K562 (cell line): ENCODE data around the gene EPC2. TPM values are rescaled to one million over a fixed set of nuclear protein-coding genes. Genes with fewer than 3 reads are reported as not detected.

Source experiments
- ATAC-seq: fragments of 200-7000 bp; cut with Tn5 transposase; 3 replicates; pipeline ENCODE4 v1.9.1; 2020; ENCODE audit warnings: moderate library complexity
- BruUV-seq: library from RNA; stranded (reverse); fragments of 400-500 nt; replicated peaks from 2 replicates; lab custom pipeline; 2021; lab: Mats Ljungman, UMichigan
- CTCF ChIA-PET: fragments of 300-600 bp; formaldehyde crosslinking; extraction: SDS; loops from one replicate; lab custom pipeline; 2021; ENCODE audit warnings: low intra/inter-chr PET ratio; lab: Yijun Ruan, JAX
- POLR2A ChIA-PET: fragments of 300-600, 350-650 bp; sonication (Branson Sonifier 250); formaldehyde crosslinking; extraction: SDS; loops from one replicate; lab custom pipeline; 2021; ENCODE audit warnings: antibody characterized with exemption, inconsistent platforms; lab: Yijun Ruan, JAX
- DNase-seq, 4 experiments: peaks; one replicate each; pipeline versions ENCODE4 v3.0.0 to v3.0.0-alpha.2; 2011 to 2018; ENCODE audit warnings: low spot score in 3 of 4, mixed read lengths in 3 of 4; ENCODE audit errors: extremely low read depth in 1 of 4
- FAIRE-seq: peaks from 2 replicates; lab custom pipeline; 2011; peaks lifted over from hg19 to GRCh38; lab: Jason Lieb, UNC
- H2AFZ ChIP-seq: 2 replicates; pipeline ENCODE4 v1.6.0; 2011; ENCODE audit warnings: low read depth, low read length, control low read depth, inconsistent platforms
- H3K27ac ChIP-seq: fragments of 200-600 bp; 3 replicates; pipeline ENCODE4 v1.8.0; 2011; ENCODE audit warnings: low read depth, mild to moderate bottlenecking, control low read depth, inconsistent platforms, low read length, moderate library complexity, mixed read lengths; ENCODE audit errors: extremely low read depth
- H3K27me3 ChIP-seq, 2 experiments: fragments of 300-600 bp in 1 of 2; 2 replicates in 1 of 2; 3 replicates in 1 of 2; pipeline versions ENCODE4 v1.6.0 to v1.8.0; 2011; ENCODE audit warnings: inconsistent platforms in 2 of 2, low read length in 2 of 2, mild to moderate bottlenecking in 1 of 2, mixed read lengths in 1 of 2, moderate library complexity in 1 of 2; ENCODE audit not compliant: control insufficient read depth in 2 of 2, insufficient read depth in 2 of 2
- H3K36me3 ChIP-seq: fragments of 300-600 bp; 3 replicates; pipeline ENCODE4 v1.8.0; 2011; ENCODE audit warnings: mild to moderate bottlenecking, low read length, inconsistent platforms; ENCODE audit not compliant: control insufficient read depth, insufficient read depth
- H3K4me1 ChIP-seq, 2 experiments: fragments of 200-600 bp in 1 of 2; replicated peaks in 1 of 2; 2 replicates in 1 of 2; 3 replicates in 1 of 2; pipeline versions ENCODE4 v1.5.1 to v1.8.0; 2011; ENCODE audit warnings: inconsistent platforms in 2 of 2, low read length in 2 of 2, mild to moderate bottlenecking in 1 of 2, mixed read lengths in 1 of 2, moderate library complexity in 1 of 2; ENCODE audit not compliant: control insufficient read depth in 2 of 2, insufficient read depth in 2 of 2
- H3K4me2 ChIP-seq: 2 replicates; pipeline ENCODE4 v1.6.1; 2011; ENCODE audit warnings: low read length, control low read depth, inconsistent platforms, mixed read lengths; ENCODE audit not compliant: insufficient read depth
- H3K4me3 ChIP-seq: fragments of 200-600 bp; sonication (generic), shearing (Covaris generic); 2 replicates; pipeline ENCODE4 v1.5.1; 2016; ENCODE audit warnings: control low read depth, inconsistent platforms
- H3K79me2 ChIP-seq: fragments of 200-600 bp; 3 replicates; pipeline ENCODE4 v1.8.0; 2011; ENCODE audit warnings: low read length, inconsistent platforms; ENCODE audit not compliant: control insufficient read depth, insufficient read depth
- H3K9ac ChIP-seq, 2 experiments: 2 replicates each; pipeline versions ENCODE4 v1.6.0 to v1.6.1; 2011; ENCODE audit warnings: low read depth in 2 of 2, low read length in 2 of 2, control low read depth in 1 of 2, inconsistent platforms in 1 of 2, mild to moderate bottlenecking in 1 of 2, mixed read lengths in 1 of 2; ENCODE audit not compliant: insufficient read depth in 1 of 2
- H3K9me1 ChIP-seq: one replicate; pipeline ENCODE4 v1.6.0; 2011; ENCODE audit warnings: inconsistent platforms, mild to moderate bottlenecking, low read length, moderate library complexity; ENCODE audit not compliant: control insufficient read depth, insufficient read depth
- H3K9me3 ChIP-seq: replicated peaks from 2 replicates; pipeline ENCODE4 v1.5.1; 2011; ENCODE audit warnings: low read depth, low read length, inconsistent platforms; ENCODE audit not compliant: control insufficient read depth, insufficient read depth
- H4K20me1 ChIP-seq: replicated peaks from 2 replicates; pipeline ENCODE4 v1.6.1; 2011; ENCODE audit warnings: low read length, inconsistent platforms, mixed read lengths; ENCODE audit not compliant: control insufficient read depth, insufficient read depth
- ASH1L ChIP-seq: fragments of 450-650 bp; IDR thresholded peaks from 2 replicates; pipeline ENCODE4 v1.6.1; 2018; ENCODE audit warnings: borderline replicate concordance, mild to moderate bottlenecking, low read depth; ENCODE audit not compliant: partially characterized antibody
- C11orf30 ChIP-seq: fragments of 450-650 bp; IDR thresholded peaks from 2 replicates; pipeline ENCODE4 v1.6.1; 2016; ENCODE audit warnings: low read depth, mild to moderate bottlenecking
- SRSF1 ChIP-seq: fragments of 200-400 bp; formaldehyde crosslinking; IDR thresholded peaks from 2 replicates; pipeline ENCODE4 v1.6.1; 2017; ENCODE audit warnings: mild to moderate bottlenecking, low read depth, low read length, moderate library complexity
- ZNF174 ChIP-seq: fragments of 250-450 bp; sonication (Bioruptor Pico); IDR thresholded peaks from 2 replicates; pipeline ENCODE4 v1.4.0; 2020; ENCODE audit warnings: mild to moderate bottlenecking
- ZNF316 ChIP-seq: fragments of 450-650 bp; IDR thresholded peaks from 2 replicates; pipeline ENCODE4 v1.6.1; 2016
- ZNF384 ChIP-seq: IDR thresholded peaks from 2 replicates; pipeline ENCODE4 v1.6.1; 2012; ENCODE audit warnings: low read depth, low read length, improper control_type of control experiment
- ZNF512 ChIP-seq: IDR thresholded peaks from 2 replicates; pipeline ENCODE4 v1.6.1; 2016; ENCODE audit warnings: missing genetic modification characterization, missing compliant biosample characterization
- WGBS: fragments of 100-300 bp; shearing (Covaris generic); methylation state at CpG from one replicate; pipeline ENCODE4 v1.1.6; 2016; ENCODE audit warnings: low coverage, mixed read lengths; ENCODE audit not compliant: insufficient coverage; ENCODE audit errors: missing lambda C conversion rate; 5-methylcytosine and 5-hydroxymethylcytosine counted together
- in situ Hi-C: fragments of 300-500 bp; cut with MboI; formaldehyde crosslinking; loops from 4 replicates; pipeline ENCODE4 v1.15.0; 2018; ENCODE audit warnings: inconsistent platforms, mixed read lengths
- intact Hi-C: fragments of 100-400 bp; cut with micrococcal nuclease; formaldehyde crosslinking; loops from 2 replicates; pipeline ENCODE4 v1.14.2; 2022
- polyA plus RNA-seq, 8 experiments: library from polyadenylated mRNA; depleted of rRNA in 4 of 8; stranded (reverse) in 5 of 8; unstranded in 3 of 8; fragments of >200 nt; fragmentation: Nextera tagmentation in 2 of 8; fragmentation: Illumina TruSeq in 1 of 8; extraction: Ambion mirVana in 2 of 8; extraction: Trizol in 1 of 8; gene quantifications; 2 replicates each; pipeline versions ENCODE4 v1.2.1 to v1.2.3, GENCODE V29; 2011 to 2014; ENCODE audit warnings: inconsistent platforms in 1 of 8, missing spikeins in 1 of 8
- total RNA-seq, 7 experiments: library from RNA; depleted of rRNA in 6 of 7; stranded (reverse); fragments of >200 nt in 6 of 7; fragmentation: Illumina TruSeq in 2 of 7; extraction: Trizol in 2 of 7; gene quantifications; 2 replicates each; pipeline versions ENCODE4 v1.2.1 to v1.2.3, GENCODE V29; 2011 to 2021; ENCODE audit warnings: low replicate concordance in 1 of 7
- TF ChIP-seq, protein P1 (sequence below), 2 experiments: IDR thresholded peaks; 2 replicates each; pipeline ENCODE4 v1.6.1; 2012; ENCODE audit warnings: improper control_type of control experiment in 2 of 2, low read depth in 2 of 2, low read length in 2 of 2, borderline replicate concordance in 1 of 2
- TF ChIP-seq, protein P2 (sequence below): fragments of 250-450 bp; sonication (Bioruptor Pico); IDR thresholded peaks from 2 replicates; pipeline ENCODE4 v1.8.0; 2021; ENCODE audit warnings: borderline replicate concordance, mild to moderate bottlenecking, moderate library complexity; ENCODE audit not compliant: poor library complexity, severe bottlenecking

Gene EPC2
- total and polyA plus RNA-seq, 9 of the 15 experiments (the other 6 are each of a cell fraction or from before 2014, with no cell fraction given), result 7.0 to 35.8 (median 29.1) TPM

GRCh38 chr2:148670773-148671172 lies 26.2 kb downstream of the EPC2 start:
- H3K9ac ChIP-seq, result no peak overlapping the region
- DNase-seq, result no peak
- H3K79me2 ChIP-seq, result peaks cover 96% of the 10 kb centered on the region
- H3K36me3 ChIP-seq, result no peaks in the 10 kb centered on the region
- in situ Hi-C loops, result loop anchor here (25.0 kb wide), 1 partner anchor 892 kb away; no protein-coding TSS in a partner anchor
- no peaks in the 10 kb centered on the region for H3K9me1 ChIP-seq
- no peaks in the 10 kb centered on the region for H3K9me3 ChIP-seq
- no peaks in the 10 kb centered on the region for H3K4me1 ChIP-seq
- H3K27me3 ChIP-seq, result no peaks in the 10 kb centered on the region
- TF ChIP-seq ZNF316 (peak; percentile 36; the same call in 1 of the 2 replicates), ZNF174 (CRISPR knock-in tag) (no peak), ZNF512 (tag) (no peak), ZNF384 (no peak), C11orf30 (peak; percentile 19; the same call in 1 of the 2 replicates), ASH1L (no peak), SRSF1 (no peak)
- TF ChIP-seq, protein P1, sequence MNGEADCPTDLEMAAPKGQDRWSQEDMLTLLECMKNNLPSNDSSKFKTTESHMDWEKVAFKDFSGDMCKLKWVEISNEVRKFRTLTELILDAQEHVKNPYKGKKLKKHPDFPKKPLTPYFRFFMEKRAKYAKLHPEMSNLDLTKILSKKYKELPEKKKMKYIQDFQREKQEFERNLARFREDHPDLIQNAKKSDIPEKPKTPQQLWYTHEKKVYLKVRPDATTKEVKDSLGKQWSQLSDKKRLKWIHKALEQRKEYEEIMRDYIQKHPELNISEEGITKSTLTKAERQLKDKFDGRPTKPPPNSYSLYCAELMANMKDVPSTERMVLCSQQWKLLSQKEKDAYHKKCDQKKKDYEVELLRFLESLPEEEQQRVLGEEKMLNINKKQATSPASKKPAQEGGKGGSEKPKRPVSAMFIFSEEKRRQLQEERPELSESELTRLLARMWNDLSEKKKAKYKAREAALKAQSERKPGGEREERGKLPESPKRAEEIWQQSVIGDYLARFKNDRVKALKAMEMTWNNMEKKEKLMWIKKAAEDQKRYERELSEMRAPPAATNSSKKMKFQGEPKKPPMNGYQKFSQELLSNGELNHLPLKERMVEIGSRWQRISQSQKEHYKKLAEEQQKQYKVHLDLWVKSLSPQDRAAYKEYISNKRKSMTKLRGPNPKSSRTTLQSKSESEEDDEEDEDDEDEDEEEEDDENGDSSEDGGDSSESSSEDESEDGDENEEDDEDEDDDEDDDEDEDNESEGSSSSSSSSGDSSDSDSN (IDR thresholded peaks at IDR 0.05; ENCODE audit: borderline replicate concordance in 1 of 2, low read depth in 2 of 2, low read length in 2 of 2), result no peak
- TF ChIP-seq, protein P2, sequence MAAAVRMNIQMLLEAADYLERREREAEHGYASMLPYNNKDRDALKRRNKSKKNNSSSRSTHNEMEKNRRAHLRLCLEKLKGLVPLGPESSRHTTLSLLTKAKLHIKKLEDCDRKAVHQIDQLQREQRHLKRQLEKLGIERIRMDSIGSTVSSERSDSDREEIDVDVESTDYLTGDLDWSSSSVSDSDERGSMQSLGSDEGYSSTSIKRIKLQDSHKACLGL (CRISPR knock-in tag), result no peak
- peaks cover 32% of the 10 kb centered on the region for H4K20me1 ChIP-seq
- CTCF ChIA-PET, result no interaction called here
- WGBS, result 22% methylated on average over 1 of the region's 1 CpG
- H3K27ac ChIP-seq, result no peak overlapping the region
- no peak overlapping the region for H3K4me2 ChIP-seq
- no TSS peak for BruUV-seq
- no peak for FAIRE-seq
- ATAC-seq, result peak; percentile 10; the same call in 2 of the 3 replicates
- no peak overlapping the region for H3K4me3 ChIP-seq
- POLR2A ChIA-PET, result no interaction called here
- no peak overlapping the region for H2AFZ ChIP-seq
- intact Hi-C loops, result no loop called here
